Activated naive CD4-positive, alpha-beta T cell treated with anti-CD3 and anti-CD28 coated beads, Interleukin-2, amount 50 U/mL, for 72 hours (primary cell): ENCODE measurements around the gene USP38. TPM values are rescaled to one million over a fixed set of nuclear protein-coding genes. Genes with fewer than 3 reads are reported as not detected.
"Not testable (repeated sequence)": the region's sequence is repeated elsewhere in the genome, so short reads cannot be mapped to it uniquely, and the experiment has no call there.

ENCODE experiments used
- ATAC-seq, 2 donors: fragments of 150-1000 bp; cut with Tn5 transposase; 2 replicates each; pipeline ENCODE4 v1.10.0; 2021; ENCODE audit warnings: mild to moderate bottlenecking in 2 of 2, moderate library complexity in 2 of 2
- DNase-seq, 2 donors: peaks; one replicate each; pipeline ENCODE4 v3.0.0; 2021 to 2022; ENCODE audit warnings: low spot score in 2 of 2
- H3K27ac Mint-ChIP-seq, 2 donors: one replicate each; pipeline ENCODE4 v1.8.0; 2022; ENCODE audit warnings: mild to moderate bottlenecking in 2 of 2, mixed read lengths in 2 of 2
- H3K36me3 Mint-ChIP-seq, 2 donors: one replicate each; pipeline ENCODE4 v1.8.0; 2022; ENCODE audit warnings: mixed read lengths in 2 of 2
- H3K9me3 Mint-ChIP-seq, 2 donors: one replicate each; pipeline ENCODE4 v1.8.0; 2022; ENCODE audit warnings: mixed read lengths in 2 of 2
- total RNA-seq, 2 donors: library from RNA; stranded (reverse); gene quantifications; one replicate each; pipeline ENCODE4 v1.2.3, GENCODE V29; 2022

Gene USP38
- total RNA-seq, 2 donors from 2014 or later, result 18.0 to 19.4 TPM

GRCh38 chr4:143247866-143248265 is 63.1 kb downstream of the USP38 start:
- Mint-ChIP-seq H3K36me3 (no peaks in the 10 kb centered on the region), H3K9me3 (no peaks in the 10 kb centered on the region), H3K27ac (no peak overlapping the region)
- ATAC-seq (no peak), DNase-seq (no peak)

- Mint-ChIP-seq H3K36me3 (no peaks in the 10 kb centered on the region), H3K9me3 (no peaks in the 10 kb centered on the region), H3K27ac (no peak overlapping the region)
- DNase-seq (no peak), ATAC-seq (no peak)
Observed at GRCh38 chr4:143248827-143249226, 64.1 kb downstream of the USP38 start.

- Mint-ChIP-seq H3K27ac (no peak overlapping the region), H3K9me3 (no peaks in the 10 kb centered on the region), H3K36me3 (no peaks in the 10 kb centered on the region)
- DNase-seq, result no peak
- ATAC-seq, result no peak
Observed at GRCh38 chr4:143250617-143251016, 65.9 kb downstream of the USP38 start.

GRCh38 chr4:143251348-143251747 is 66.6 kb downstream of the USP38 start:
- DNase-seq (no peak), ATAC-seq (no peak)
- Mint-ChIP-seq H3K27ac (no peak overlapping the region), H3K9me3 (no peaks in the 10 kb centered on the region), H3K36me3 (no peaks in the 10 kb centered on the region)

- no peak overlapping the region for H3K27ac Mint-ChIP-seq
- ATAC-seq (no peak), DNase-seq (no peak)
- H3K36me3 Mint-ChIP-seq, result no peaks in the 10 kb centered on the region
- no peaks in the 10 kb centered on the region for H3K9me3 Mint-ChIP-seq
Observed at GRCh38 chr4:143251779-143252178, 67.1 kb downstream of the USP38 start.

GRCh38 chr4:143252478-143252877 is 67.8 kb downstream of the USP38 start:
- no peak for DNase-seq
- Mint-ChIP-seq H3K9me3 (no peaks in the 10 kb centered on the region), H3K27ac (no peak overlapping the region), H3K36me3 (no peaks in the 10 kb centered on the region)
- ATAC-seq, result no peak

- DNase-seq (no peak), ATAC-seq (no peak)
- no peak overlapping the region for H3K27ac Mint-ChIP-seq
Observed at GRCh38 chr4:143253166-143253565, 68.4 kb downstream of the USP38 start.

GRCh38 chr4:143254491-143255226 is 69.9 kb downstream of the USP38 start:
- no peaks in the 10 kb centered on the region for H3K36me3 Mint-ChIP-seq
- H3K27ac Mint-ChIP-seq, result no peak overlapping the region
- ATAC-seq (no peak), DNase-seq (no peak)
- H3K9me3 Mint-ChIP-seq, result no peaks in the 10 kb centered on the region

More at GRCh38 chr4:143253166-143253565, 68.4 kb downstream of the USP38 start:
- H3K9me3 Mint-ChIP-seq, result no peaks in the 10 kb centered on the region
- H3K36me3 Mint-ChIP-seq, result no peaks in the 10 kb centered on the region

GRCh38 chr4:143256456-143256855 is 71.7 kb downstream of the USP38 start:
- ATAC-seq, result no peak

GRCh38 chr4:143257356-143257755 is 72.6 kb downstream of the USP38 start:
- Mint-ChIP-seq H3K27ac (no peak overlapping the region), H3K9me3 (no peaks in the 10 kb centered on the region), H3K36me3 (no peaks in the 10 kb centered on the region)
- DNase-seq, result no peak
- ATAC-seq, result no peak

More at GRCh38 chr4:143256456-143256855, 71.7 kb downstream of the USP38 start:
- Mint-ChIP-seq H3K27ac (no peak overlapping the region), H3K9me3 (no peaks in the 10 kb centered on the region), H3K36me3 (no peaks in the 10 kb centered on the region)
- no peak for DNase-seq

- peaks cover 0 to 5% of the 10 kb centered on the region in 2 donors for H3K36me3 Mint-ChIP-seq
- no peak overlapping the region for H3K27ac Mint-ChIP-seq
- no peaks in the 10 kb centered on the region for H3K9me3 Mint-ChIP-seq
- ATAC-seq, result no peak
- no peak for DNase-seq
Observed at GRCh38 chr4:143260750-143261149, 76.0 kb downstream of the USP38 start.

- ATAC-seq (no peak), DNase-seq (no peak)
- Mint-ChIP-seq H3K36me3 (peaks cover 5 to 9% of the 10 kb centered on the region in 2 donors), H3K9me3 (peaks cover 0 to 10% of the 10 kb centered on the region in 2 donors), H3K27ac (no peak overlapping the region)
Observed at GRCh38 chr4:143262838-143263237, 78.1 kb downstream of the USP38 start.

GRCh38 chr4:143267690-143268089 is 83.0 kb downstream of the USP38 start:
- not testable (repeated sequence) for H3K36me3 Mint-ChIP-seq, H3K27ac Mint-ChIP-seq, DNase-seq, ATAC-seq
- peaks cover 0 to 15% of the 10 kb centered on the region in 2 donors for H3K9me3 Mint-ChIP-seq

GRCh38 chr4:143270256-143270838 is 85.6 kb downstream of the USP38 start:
- ATAC-seq, result no peak
- no peak for DNase-seq
- Mint-ChIP-seq H3K9me3 (peaks cover 0 to 15% of the 10 kb centered on the region in 2 donors), H3K36me3 (peaks cover 0 to 9% of the 10 kb centered on the region in 2 donors), H3K27ac (no peak overlapping the region)

Other genes starting within 250 kb of the USP38 start
- gene GAB1, start 152.0 kb downstream of the USP38 start, total RNA-seq, result 1 to 10 TPM in 1 of 2 donors, not detected in 1; 3.2 TPM